HL-60 (cell line): ENCODE data around the gene SARDH.

Source experiments
- DNase-seq, 2 experiments: peaks; one replicate each; pipeline ENCODE4 v3.0.0-alpha.2; 2010 to 2020; ENCODE audit warnings: low read depth in 1 of 2, low spot score in 1 of 2
- H3K27ac ChIP-seq: fragments of 250-450 bp; sonication (Bioruptor Pico); replicated peaks from 2 replicates; pipeline ENCODE4 v1.5.1; 2020; ENCODE audit warnings: mild to moderate bottlenecking, moderate library complexity
- H3K27me3 ChIP-seq: fragments of 250-450 bp; sonication (Bioruptor Pico); 2 replicates; pipeline ENCODE4 v1.5.1; 2021; ENCODE audit warnings: mild to moderate bottlenecking, moderate library complexity; ENCODE audit not compliant: insufficient read depth, poor library complexity, severe bottlenecking
- H3K4me3 ChIP-seq: replicated peaks from 2 replicates; pipeline ENCODE4 v1.5.1; 2011; ENCODE audit warnings: mild to moderate bottlenecking, control low read depth, low read length; ENCODE audit not compliant: insufficient read depth
- GABPA ChIP-seq: IDR thresholded peaks from 2 replicates; pipeline ENCODE4 v1.6.1; 2012; ENCODE audit warnings: low read depth
- POLR2AphosphoS5 ChIP-seq: IDR thresholded peaks from 2 replicates; pipeline ENCODE4 v1.6.1; 2012; ENCODE audit warnings: low read depth
- SPI1 ChIP-seq: IDR thresholded peaks from 2 replicates; pipeline ENCODE4 v1.6.1; 2012; ENCODE audit warnings: low read depth, mild to moderate bottlenecking, borderline replicate concordance
- TF ChIP-seq, protein P1 (sequence below): IDR thresholded peaks from 2 replicates; pipeline ENCODE4 v1.6.1; 2012; ENCODE audit warnings: low read depth; ENCODE audit not compliant: insufficient replicate concordance
- TF ChIP-seq, protein P2 (sequence below): IDR thresholded peaks from one replicate; pipeline ENCODE4 v1.5.1; 2011; ENCODE audit warnings: low read length, control low read depth, inconsistent platforms; ENCODE audit not compliant: insufficient read depth

Gene SARDH

DNA sequence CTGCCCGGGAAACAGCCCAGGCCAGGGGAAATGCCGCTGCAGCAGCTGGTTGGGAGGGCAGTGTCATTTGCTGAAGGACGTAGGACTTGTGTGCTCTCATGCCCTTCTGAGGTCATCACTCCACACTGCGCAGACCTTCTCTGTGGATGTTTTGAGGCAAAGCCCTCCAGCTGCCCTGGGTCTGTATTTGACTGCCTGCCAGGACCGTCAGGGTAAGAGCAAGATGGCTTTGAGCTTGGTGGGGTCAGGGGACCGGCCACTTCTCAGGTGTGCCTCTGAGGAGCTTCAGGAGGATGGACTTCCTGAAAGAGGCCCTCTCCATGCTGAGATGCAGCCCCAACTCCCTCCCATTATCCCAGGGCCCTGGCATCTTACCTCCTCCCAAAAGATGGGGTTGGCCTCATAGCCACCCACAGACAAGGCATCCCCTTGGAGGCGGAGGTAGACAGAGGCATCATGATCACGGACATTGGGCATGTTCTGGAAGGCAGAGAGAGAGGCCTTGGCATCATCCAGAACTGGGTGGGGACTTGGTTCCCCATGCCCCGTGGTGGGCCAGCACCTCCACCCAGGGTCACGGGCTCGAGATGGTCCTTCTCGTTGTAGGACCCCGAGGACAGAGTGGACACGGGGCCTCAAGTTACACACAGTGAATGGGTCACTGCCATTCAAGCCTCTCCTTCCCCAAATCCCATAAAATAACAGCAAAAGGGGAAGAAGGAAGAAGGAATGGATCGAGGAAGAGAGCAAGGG, 19.4 kb downstream of the SARDH start:
- no peak for DNase-seq
- H3K27me3 ChIP-seq: no peaks in the 10 kb centered on the region
- no peak for TF ChIP-seq GABPA
- TF ChIP-seq, protein P1, sequence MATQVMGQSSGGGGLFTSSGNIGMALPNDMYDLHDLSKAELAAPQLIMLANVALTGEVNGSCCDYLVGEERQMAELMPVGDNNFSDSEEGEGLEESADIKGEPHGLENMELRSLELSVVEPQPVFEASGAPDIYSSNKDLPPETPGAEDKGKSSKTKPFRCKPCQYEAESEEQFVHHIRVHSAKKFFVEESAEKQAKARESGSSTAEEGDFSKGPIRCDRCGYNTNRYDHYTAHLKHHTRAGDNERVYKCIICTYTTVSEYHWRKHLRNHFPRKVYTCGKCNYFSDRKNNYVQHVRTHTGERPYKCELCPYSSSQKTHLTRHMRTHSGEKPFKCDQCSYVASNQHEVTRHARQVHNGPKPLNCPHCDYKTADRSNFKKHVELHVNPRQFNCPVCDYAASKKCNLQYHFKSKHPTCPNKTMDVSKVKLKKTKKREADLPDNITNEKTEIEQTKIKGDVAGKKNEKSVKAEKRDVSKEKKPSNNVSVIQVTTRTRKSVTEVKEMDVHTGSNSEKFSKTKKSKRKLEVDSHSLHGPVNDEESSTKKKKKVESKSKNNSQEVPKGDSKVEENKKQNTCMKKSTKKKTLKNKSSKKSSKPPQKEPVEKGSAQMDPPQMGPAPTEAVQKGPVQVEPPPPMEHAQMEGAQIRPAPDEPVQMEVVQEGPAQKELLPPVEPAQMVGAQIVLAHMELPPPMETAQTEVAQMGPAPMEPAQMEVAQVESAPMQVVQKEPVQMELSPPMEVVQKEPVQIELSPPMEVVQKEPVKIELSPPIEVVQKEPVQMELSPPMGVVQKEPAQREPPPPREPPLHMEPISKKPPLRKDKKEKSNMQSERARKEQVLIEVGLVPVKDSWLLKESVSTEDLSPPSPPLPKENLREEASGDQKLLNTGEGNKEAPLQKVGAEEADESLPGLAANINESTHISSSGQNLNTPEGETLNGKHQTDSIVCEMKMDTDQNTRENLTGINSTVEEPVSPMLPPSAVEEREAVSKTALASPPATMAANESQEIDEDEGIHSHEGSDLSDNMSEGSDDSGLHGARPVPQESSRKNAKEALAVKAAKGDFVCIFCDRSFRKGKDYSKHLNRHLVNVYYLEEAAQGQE: no peak
- no peak for TF ChIP-seq SPI1
- TF ChIP-seq POLR2AphosphoS5: no peak
- TF ChIP-seq, protein P2, sequence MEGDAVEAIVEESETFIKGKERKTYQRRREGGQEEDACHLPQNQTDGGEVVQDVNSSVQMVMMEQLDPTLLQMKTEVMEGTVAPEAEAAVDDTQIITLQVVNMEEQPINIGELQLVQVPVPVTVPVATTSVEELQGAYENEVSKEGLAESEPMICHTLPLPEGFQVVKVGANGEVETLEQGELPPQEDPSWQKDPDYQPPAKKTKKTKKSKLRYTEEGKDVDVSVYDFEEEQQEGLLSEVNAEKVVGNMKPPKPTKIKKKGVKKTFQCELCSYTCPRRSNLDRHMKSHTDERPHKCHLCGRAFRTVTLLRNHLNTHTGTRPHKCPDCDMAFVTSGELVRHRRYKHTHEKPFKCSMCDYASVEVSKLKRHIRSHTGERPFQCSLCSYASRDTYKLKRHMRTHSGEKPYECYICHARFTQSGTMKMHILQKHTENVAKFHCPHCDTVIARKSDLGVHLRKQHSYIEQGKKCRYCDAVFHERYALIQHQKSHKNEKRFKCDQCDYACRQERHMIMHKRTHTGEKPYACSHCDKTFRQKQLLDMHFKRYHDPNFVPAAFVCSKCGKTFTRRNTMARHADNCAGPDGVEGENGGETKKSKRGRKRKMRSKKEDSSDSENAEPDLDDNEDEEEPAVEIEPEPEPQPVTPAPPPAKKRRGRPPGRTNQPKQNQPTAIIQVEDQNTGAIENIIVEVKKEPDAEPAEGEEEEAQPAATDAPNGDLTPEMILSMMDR: no peak
- H3K4me3 ChIP-seq: no peak overlapping the region
- no peak overlapping the region for H3K27ac ChIP-seq

GRCh38 chr9:133717113-133718031, 20.8 kb downstream of the SARDH start:
- H3K27me3 ChIP-seq: no peaks in the 10 kb centered on the region
- no peak for DNase-seq
- no peak overlapping the region for H3K27ac ChIP-seq
- TF ChIP-seq, protein P2: no peak
- TF ChIP-seq, protein P1: no peak
- TF ChIP-seq GABPA (no peak), POLR2AphosphoS5 (no peak), SPI1 (no peak)
- H3K4me3 ChIP-seq: no peak overlapping the region

DNA sequence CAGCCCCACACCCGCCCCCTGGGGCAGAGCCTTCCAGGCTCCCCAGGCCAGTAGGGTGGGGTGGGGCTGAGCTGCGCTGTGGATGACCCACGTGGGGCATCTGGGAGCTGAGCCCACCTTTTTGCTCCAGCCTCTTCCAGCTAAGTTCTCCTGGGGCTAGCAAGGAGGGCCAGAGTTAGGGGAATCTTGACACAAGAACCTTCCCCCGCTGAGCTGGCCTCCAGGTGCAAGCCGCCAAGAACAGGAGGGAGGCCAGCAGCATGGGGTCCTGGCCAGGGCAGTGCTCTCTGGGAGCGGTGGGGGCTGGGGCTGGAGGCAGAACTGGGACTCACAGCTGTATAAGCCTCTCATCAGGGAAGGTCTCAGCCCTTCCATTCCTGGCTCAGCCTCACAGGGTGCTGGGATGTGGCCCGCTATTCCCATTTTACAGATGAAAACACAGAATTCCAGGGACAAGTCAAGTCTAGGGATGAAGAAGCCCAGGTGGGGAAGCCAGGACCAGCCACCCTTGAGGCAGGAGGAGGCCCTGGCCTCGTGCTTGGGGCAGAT, 21.5 kb downstream of the SARDH start:
- Histone ChIP-seq H3K4me3 (no peak overlapping the region), H3K27me3 (no peaks in the 10 kb centered on the region), H3K27ac (no peak overlapping the region)
- no peak for DNase-seq
- TF ChIP-seq, protein P1: no peak
- TF ChIP-seq GABPA (no peak), SPI1 (no peak), POLR2AphosphoS5 (no peak)
- TF ChIP-seq, protein P2: no peak
